Measurements from ENCODE around the gene MYOG. TPM values are rescaled to one million over a fixed set of nuclear protein-coding genes. Genes with fewer than 3 reads are reported as not detected.

MYOG gene
- polyA plus RNA-seq, 1 donor (not counting 4 experiments of a cell fraction or from before 2014, with no cell fraction given) = not detected

GRCh38 chr1:203090421-203091198, 4.8 kb upstream of the MYOG start:
- no peak overlapping the region for H3K4me3 ChIP-seq (ENCODE audit: control insufficient read depth in 2 of 3, extremely low read depth in 1 of 3, insufficient read depth in 2 of 3, low read depth in 1 of 3, low read length in 3 of 3)
- H3K27ac ChIP-seq (ENCODE audit: control insufficient read depth, insufficient read depth, low read length) = no peak overlapping the region
- dilution Hi-C loops (cut with MboI; ENCODE audit: extremely low pct_ligation_motif_present, low sequenced_read_pairs) = no loop called here

GRCh38 chr1:203089651-203090045, 3.8 kb upstream of the MYOG start:
- H3K4me2 ChIP-seq (ENCODE audit: control insufficient read depth, extremely low read depth, insufficient read depth, low read depth, low read length) = no peak overlapping the region
- no peaks in the 10 kb centered on the region for H3K9me3 ChIP-seq (ENCODE audit: control insufficient read depth, low read depth, low read length)
- dilution Hi-C loops (cut with MboI; ENCODE audit: extremely low pct_ligation_motif_present, low sequenced_read_pairs) = no loop called here
- TF ChIP-seq EZH2 (IDR thresholded peaks at IDR 0.05; ENCODE audit: low read length) = no peak
- TF ChIP-seq, protein P1, sequence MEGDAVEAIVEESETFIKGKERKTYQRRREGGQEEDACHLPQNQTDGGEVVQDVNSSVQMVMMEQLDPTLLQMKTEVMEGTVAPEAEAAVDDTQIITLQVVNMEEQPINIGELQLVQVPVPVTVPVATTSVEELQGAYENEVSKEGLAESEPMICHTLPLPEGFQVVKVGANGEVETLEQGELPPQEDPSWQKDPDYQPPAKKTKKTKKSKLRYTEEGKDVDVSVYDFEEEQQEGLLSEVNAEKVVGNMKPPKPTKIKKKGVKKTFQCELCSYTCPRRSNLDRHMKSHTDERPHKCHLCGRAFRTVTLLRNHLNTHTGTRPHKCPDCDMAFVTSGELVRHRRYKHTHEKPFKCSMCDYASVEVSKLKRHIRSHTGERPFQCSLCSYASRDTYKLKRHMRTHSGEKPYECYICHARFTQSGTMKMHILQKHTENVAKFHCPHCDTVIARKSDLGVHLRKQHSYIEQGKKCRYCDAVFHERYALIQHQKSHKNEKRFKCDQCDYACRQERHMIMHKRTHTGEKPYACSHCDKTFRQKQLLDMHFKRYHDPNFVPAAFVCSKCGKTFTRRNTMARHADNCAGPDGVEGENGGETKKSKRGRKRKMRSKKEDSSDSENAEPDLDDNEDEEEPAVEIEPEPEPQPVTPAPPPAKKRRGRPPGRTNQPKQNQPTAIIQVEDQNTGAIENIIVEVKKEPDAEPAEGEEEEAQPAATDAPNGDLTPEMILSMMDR (optimal IDR thresholded peaks at IDR 0.05 in 1 of 3, IDR thresholded peaks at IDR 0.05 in 1 of 3, conservative IDR thresholded peaks at IDR 0.05 in 1 of 3; ENCODE audit: extremely low read depth in 1 of 3, insufficient read depth in 2 of 3, low read length in 3 of 3) = no peak
- no peaks in the 10 kb centered on the region for H3K9me1 ChIP-seq (ENCODE audit: control insufficient read depth, extremely low read depth, insufficient read depth, low read length)
- FAIRE-seq (no peak), DNase-seq (ENCODE audit: low read depth, low spot score) (no peak)
- H4K20me1 ChIP-seq (ENCODE audit: control insufficient read depth, extremely low read depth, insufficient read depth, low read length) = no peaks in the 10 kb centered on the region
- no peaks in the 10 kb centered on the region for H3K36me3 ChIP-seq (ENCODE audit: control insufficient read depth in 2 of 2, extremely low read depth in 1 of 2, insufficient read depth in 2 of 2, low read length in 2 of 2)
- H3K27me3 ChIP-seq (ENCODE audit: control insufficient read depth, extremely low read depth, insufficient read depth, low read length) = no peaks in the 10 kb centered on the region
- H2AFZ ChIP-seq (ENCODE audit: control insufficient read depth, low read length) = no peak overlapping the region
- no peaks in the 10 kb centered on the region for H3K79me2 ChIP-seq (ENCODE audit: control insufficient read depth, insufficient read depth, low read length)
- H3K9ac ChIP-seq (ENCODE audit: control insufficient read depth, extremely low read depth, insufficient read depth, low read length) = no peak overlapping the region
- no peak overlapping the region for H3K27ac ChIP-seq (ENCODE audit: control insufficient read depth, insufficient read depth, low read length)
- peaks cover 42% of the 10 kb centered on the region for H3K4me1 ChIP-seq (ENCODE audit: control insufficient read depth, extremely low read depth, insufficient read depth, low read length)
- no peak overlapping the region for H3K4me3 ChIP-seq (ENCODE audit: control insufficient read depth in 2 of 3, extremely low read depth in 1 of 3, insufficient read depth in 2 of 3, low read depth in 1 of 3, low read length in 3 of 3)

More at GRCh38 chr1:203090421-203091198, 4.8 kb upstream of the MYOG start:
- Histone ChIP-seq H2AFZ (ENCODE audit: control insufficient read depth, low read length) (no peak overlapping the region), H3K79me2 (ENCODE audit: control insufficient read depth, insufficient read depth, low read length) (no peaks in the 10 kb centered on the region), H3K4me2 (ENCODE audit: control insufficient read depth, extremely low read depth, insufficient read depth, low read depth, low read length) (no peak overlapping the region), H3K9ac (ENCODE audit: control insufficient read depth, extremely low read depth, insufficient read depth, low read length) (no peak overlapping the region), H3K9me3 (ENCODE audit: control insufficient read depth, low read depth, low read length) (no peaks in the 10 kb centered on the region), H4K20me1 (ENCODE audit: control insufficient read depth, extremely low read depth, insufficient read depth, low read length) (no peaks in the 10 kb centered on the region), H3K36me3 (ENCODE audit: control insufficient read depth in 2 of 2, extremely low read depth in 1 of 2, insufficient read depth in 2 of 2, low read length in 2 of 2) (no peaks in the 10 kb centered on the region), H3K9me1 (ENCODE audit: control insufficient read depth, extremely low read depth, insufficient read depth, low read length) (no peaks in the 10 kb centered on the region), H3K27me3 (ENCODE audit: control insufficient read depth, extremely low read depth, insufficient read depth, low read length) (no peaks in the 10 kb centered on the region), H3K4me1 (ENCODE audit: control insufficient read depth, extremely low read depth, insufficient read depth, low read length) (peaks cover 42% of the 10 kb centered on the region)
- FAIRE-seq (no peak), DNase-seq (ENCODE audit: low read depth, low spot score) (no peak)
- TF ChIP-seq, protein P1 (optimal IDR thresholded peaks at IDR 0.05 in 1 of 3, IDR thresholded peaks at IDR 0.05 in 1 of 3, conservative IDR thresholded peaks at IDR 0.05 in 1 of 3; ENCODE audit: extremely low read depth in 1 of 3, insufficient read depth in 2 of 3, low read length in 3 of 3) = no peak
- TF ChIP-seq EZH2 (IDR thresholded peaks at IDR 0.05; ENCODE audit: low read length) = no peak
